GM18526 (cell line): Measurements from ENCODE around the gene CSNK2A1.

Source experiments
- POLR2A ChIP-seq: IDR thresholded peaks from 3 replicates; pipeline ENCODE4 v1.6.1; 2011; ENCODE audit not compliant: insufficient read length; ENCODE audit errors: extremely low read depth

The CSNK2A1 gene

DNA sequence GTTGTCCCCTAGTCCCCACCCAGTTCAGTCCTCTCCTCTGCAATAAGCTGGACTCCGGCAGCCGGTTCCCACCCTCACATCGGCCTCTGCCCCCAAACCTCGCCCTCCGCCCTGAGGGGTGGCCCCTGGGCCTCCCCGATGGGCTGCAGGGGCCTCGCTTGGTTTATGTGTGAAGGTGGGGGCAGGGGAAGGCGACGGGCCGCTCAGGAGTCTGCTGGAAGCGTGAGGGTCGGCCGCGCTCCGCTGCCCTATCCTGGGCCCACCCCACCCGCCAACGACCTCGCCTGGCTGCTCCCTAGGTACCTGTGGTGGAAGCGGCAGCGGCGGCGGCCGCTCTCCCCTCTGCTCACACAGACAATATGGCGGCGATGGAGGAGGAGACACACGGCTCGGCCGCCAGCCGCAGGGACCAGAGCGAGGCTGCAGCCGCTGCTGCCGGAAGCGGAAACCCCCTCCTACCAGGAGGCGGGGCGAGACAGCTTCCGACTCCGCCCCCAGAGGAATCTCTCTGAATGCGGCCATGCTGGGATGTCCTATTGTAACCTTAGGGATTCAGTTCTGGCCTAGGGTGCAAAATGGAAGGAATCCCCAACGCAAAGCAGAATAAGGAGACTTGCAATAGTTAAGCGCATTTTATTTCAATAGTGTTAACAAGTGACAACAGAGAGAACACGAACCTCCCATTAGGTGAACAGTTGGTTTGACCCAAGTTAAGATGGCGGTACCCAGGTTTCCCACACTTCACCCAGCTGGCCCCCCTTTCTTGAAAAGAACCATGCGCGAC, at the start of gene CSNK2A1:
Gene CSNK2A1, minus strand, starts transcription at position 422 of the 784 bp plus-strand sequence. CDS start 35,239 bp downstream, outside the sequence.
- TF ChIP-seq POLR2A: peak; percentile 88

GRCh38 chr20:592506-592905, 48.9 kb upstream of the CSNK2A1 start:
- TF ChIP-seq POLR2A: no peak

DNA sequence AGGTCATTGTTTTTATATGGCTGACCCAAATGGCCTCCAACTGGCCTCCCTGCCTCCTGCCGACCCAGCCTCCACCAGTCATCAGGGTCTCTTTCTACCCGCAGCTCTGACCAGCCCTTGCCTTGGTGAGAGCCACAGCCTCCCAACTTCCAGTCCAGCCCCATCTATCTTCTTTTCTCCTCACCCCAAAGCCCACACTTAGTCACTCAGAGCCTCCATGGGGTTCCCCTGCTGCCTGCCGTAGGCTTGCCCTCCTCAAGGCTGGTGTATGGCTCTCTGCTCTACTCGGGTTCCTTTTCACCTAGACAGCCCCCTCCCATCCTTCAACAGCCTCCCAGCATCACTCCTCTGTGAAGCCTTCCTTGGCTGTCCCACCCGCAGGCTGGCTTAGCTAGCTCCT, 48.4 kb upstream of the CSNK2A1 start:
- TF ChIP-seq POLR2A: no peak

GRCh38 chr20:588932-589672, 45.5 kb upstream of the CSNK2A1 start:
- TF ChIP-seq POLR2A: no peak

DNA sequence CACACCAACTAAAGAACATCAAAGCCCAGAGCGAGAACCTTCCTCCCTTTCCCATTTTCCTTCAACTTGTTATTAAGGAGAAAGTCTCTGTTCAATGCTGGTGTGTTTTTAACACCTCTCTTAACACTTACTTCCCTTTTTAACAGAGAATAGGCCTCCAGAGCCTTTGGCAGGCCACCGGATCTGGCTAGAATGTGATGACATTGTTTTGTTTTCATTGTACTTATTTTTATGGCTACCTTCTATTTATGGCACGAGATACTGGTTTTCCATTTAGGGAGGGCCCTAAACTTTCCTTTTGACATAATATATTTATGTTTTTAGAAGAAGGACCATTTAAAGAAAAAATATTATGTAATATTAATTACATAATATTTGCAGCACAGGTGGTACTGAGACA, 44.9 kb upstream of the CSNK2A1 start:
- TF ChIP-seq POLR2A: no peak

DNA sequence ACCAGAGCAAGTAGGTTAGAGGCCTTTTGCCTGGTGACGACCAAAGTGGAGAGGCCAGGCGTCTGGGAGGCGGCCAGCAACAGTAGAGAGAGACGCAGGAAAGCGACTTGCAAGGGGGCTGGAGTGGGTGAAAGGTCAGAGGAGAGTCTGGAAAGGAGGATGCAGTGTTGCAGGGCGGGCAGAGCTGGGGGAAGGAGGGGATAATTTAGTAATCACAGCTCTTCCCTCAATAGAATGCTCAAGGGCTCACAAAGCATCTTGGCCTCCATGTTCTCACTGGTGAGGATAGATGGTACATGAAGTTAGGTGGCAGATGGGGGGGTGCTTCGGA, 41.3 kb upstream of the CSNK2A1 start:
- TF ChIP-seq POLR2A: no peak

DNA sequence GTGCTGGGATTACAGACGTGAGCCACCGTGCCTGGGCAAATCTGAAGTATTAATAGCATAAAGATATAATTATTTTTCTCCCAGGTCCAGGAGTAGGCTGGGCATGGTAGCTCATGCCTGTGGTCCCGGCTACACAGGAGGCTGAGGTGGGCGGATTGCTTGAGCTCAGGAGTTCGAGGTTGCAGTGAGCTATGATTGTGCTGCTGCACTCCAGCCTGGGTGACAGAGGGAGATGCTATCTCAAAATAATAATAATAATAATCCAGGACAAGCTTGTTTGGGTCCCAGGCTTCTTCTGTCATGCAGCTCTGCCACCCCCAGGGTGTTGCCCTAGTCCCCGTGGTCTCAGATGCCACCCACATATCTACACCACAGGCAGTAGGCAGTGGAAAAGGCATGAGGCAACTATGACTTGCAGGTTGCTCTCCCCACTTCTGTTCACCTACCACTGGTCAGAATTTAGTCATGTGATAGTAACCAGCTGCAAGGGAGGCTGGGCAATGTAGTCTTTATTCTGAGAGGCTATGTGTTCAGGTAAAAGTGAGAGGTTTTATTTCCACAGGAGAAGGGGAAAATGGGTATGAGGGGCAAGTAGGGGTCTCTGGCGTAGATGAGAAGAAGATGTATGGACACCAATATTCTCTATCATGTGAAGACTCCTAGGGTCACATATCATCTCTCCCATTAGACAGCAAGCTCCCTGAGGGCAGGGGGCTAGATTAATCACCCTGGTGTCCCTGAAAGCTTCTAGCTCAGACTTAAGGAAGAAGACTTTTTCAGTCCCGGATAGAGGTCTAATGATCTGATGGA, 40.8 kb upstream of the CSNK2A1 start:
- TF ChIP-seq POLR2A: no peak

DNA sequence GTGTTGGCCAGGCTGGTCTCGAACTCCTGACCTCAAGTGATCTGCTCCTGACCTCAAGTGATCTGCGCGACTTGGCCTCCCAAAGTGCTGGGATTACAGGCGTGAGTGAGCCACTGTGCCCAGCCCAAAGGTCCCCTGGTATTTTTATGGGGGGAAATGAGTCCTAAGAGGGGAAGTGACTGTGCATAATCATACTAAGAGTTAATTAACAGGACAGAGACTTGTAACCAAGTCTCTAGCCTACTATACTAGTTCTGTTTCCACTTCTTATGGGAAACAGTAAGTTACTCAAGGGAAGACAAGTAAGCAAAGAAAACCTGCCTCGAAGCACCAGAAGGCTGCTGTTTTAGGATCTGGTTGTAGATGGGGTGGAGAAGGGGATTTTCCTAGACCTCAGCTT, 38.6 kb upstream of the CSNK2A1 start:
- no peak for TF ChIP-seq POLR2A

DNA sequence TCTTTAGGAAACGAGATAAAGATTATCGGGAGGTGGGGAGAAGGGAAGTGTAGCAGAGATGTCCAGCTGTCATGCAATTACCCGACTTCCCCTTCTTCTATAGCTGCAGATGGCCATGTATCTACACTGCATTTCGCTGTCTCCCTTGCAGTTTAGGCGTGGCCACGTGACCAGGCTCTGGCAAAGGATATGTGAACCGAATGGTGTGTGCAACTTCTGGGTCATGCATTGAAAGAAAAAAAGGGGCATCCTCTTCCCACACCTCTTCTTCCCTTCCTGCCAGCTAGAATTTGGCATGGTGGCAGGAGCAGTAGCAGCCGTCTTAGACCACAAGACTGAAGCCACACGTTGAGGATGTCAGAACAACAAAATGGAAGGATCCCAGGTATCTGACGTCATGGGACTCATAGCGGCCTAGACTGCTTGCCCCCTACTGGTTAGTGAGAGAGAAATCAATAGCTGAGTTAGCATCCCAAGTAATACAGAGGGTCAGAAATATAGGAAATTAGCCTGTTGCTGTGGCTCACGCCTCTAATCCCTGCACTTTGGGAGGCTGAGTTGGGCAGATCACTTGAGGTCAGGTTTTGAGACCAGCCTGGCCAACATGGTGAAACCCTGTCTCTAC, 33.7 kb upstream of the CSNK2A1 start:
- TF ChIP-seq POLR2A: no peak

GRCh38 chr20:576156-576555, 32.6 kb upstream of the CSNK2A1 start:
- no peak for TF ChIP-seq POLR2A

- no peak for TF ChIP-seq POLR2A
These were observed 31.6 kb upstream of the CSNK2A1 start for GRCh38 chr20:575230-575629.

- TF ChIP-seq POLR2A: no peak
These were observed 30.8 kb upstream of the CSNK2A1 start for GRCh38 chr20:574297-574942.

- TF ChIP-seq POLR2A: no peak
These were observed 30.1 kb upstream of the CSNK2A1 start for GRCh38 chr20:573414-574296.

GRCh38 chr20:572727-573126, 29.1 kb upstream of the CSNK2A1 start:
- no peak for TF ChIP-seq POLR2A
